HEK293 (cell line): ENCODE results near the gene SORBS2.

ENCODE experiments used
- CTCF ChIA-PET: fragments of 350-600 bp; formaldehyde crosslinking; extraction: SDS; loops from one replicate; lab custom pipeline; 2021; ENCODE audit warnings: antibody characterized with exemption; lab: Yijun Ruan, JAX
- POLR2A ChIA-PET: fragments of 300-600 bp; formaldehyde crosslinking; extraction: SDS; loops from one replicate; lab custom pipeline; 2020; ENCODE audit warnings: antibody characterized with exemption, inconsistent platforms; lab: Yijun Ruan, JAX
- H3K27ac ChIP-seq: fragments of 200-500 bp; sonication (Bioruptor generic); 2 replicates; pipeline ENCODE4 v1.5.1; 2014; ENCODE audit warnings: low read depth, low read length, control low read depth, inconsistent platforms; ENCODE audit errors: extremely low read depth
- H3K36me3 ChIP-seq, 2 experiments: fragments of 200-500 bp in 1 of 2; sonication (Bioruptor generic) in 1 of 2; 1 replicate in 1 of 2; 2 replicates in 1 of 2; pipeline ENCODE4 v1.5.1; 2014 to 2017; ENCODE audit warnings: inconsistent platforms in 2 of 2, low read length in 2 of 2; ENCODE audit not compliant: control insufficient read depth in 2 of 2, insufficient read depth in 1 of 2
- H3K4me1 ChIP-seq: fragments of 200-500 bp; sonication (Bioruptor generic); 2 replicates; pipeline ENCODE4 v1.5.1; 2014; ENCODE audit warnings: mild to moderate bottlenecking, low read length, inconsistent platforms; ENCODE audit not compliant: control insufficient read depth, insufficient read depth
- H3K4me3 ChIP-seq: 2 replicates; pipeline ENCODE4 v1.5.1; 2011; ENCODE audit warnings: low read depth, mild to moderate bottlenecking, control low read depth, low read length, moderate library complexity
- H3K9me3 ChIP-seq: fragments of 200-500 bp; sonication (Bioruptor generic); 2 replicates; pipeline ENCODE4 v1.5.1; 2014; ENCODE audit warnings: low read depth, low read length, inconsistent platforms; ENCODE audit not compliant: control insufficient read depth, insufficient read depth
- FEZF1 ChIP-seq: fragments of 450-650 bp; formaldehyde crosslinking; IDR thresholded peaks from 2 replicates; pipeline ENCODE4 v1.5.1; 2016; ENCODE audit warnings: missing biosample characterization, missing genetic modification characterization
- GLI2 ChIP-seq: fragments of 450-650 bp; formaldehyde crosslinking; IDR thresholded peaks from 2 replicates; pipeline ENCODE4; 2017; ENCODE audit warnings: missing biosample characterization, missing genetic modification characterization, low read depth, borderline replicate concordance
- OSR2 ChIP-seq: fragments of 450-650 bp; formaldehyde crosslinking; IDR thresholded peaks from 2 replicates; pipeline ENCODE4 v1.5.1; 2016; ENCODE audit warnings: missing biosample characterization, missing genetic modification characterization
- WT1 ChIP-seq: fragments of 450-650 bp; formaldehyde crosslinking; IDR thresholded peaks from 2 replicates; pipeline ENCODE4 v1.5.1; 2016; ENCODE audit warnings: missing biosample characterization, missing genetic modification characterization
- ZBTB20 ChIP-seq: fragments of 450-650 bp; formaldehyde crosslinking; IDR thresholded peaks from 2 replicates; pipeline ENCODE4 v1.5.1; 2016; ENCODE audit warnings: missing biosample characterization, missing genetic modification characterization
- ZNF133 ChIP-seq: fragments of 450-650 bp; formaldehyde crosslinking; IDR thresholded peaks from 2 replicates; pipeline ENCODE4 v1.5.1; 2016; ENCODE audit warnings: missing biosample characterization, missing genetic modification characterization
- ZNF140 ChIP-seq: fragments of 450-650 bp; formaldehyde crosslinking; IDR thresholded peaks from 2 replicates; pipeline ENCODE4 v1.5.1; 2016; ENCODE audit warnings: missing biosample characterization, missing genetic modification characterization
- ZNF157 ChIP-seq: fragments of 450-650 bp; formaldehyde crosslinking; IDR thresholded peaks from 2 replicates; pipeline ENCODE4 v1.5.1; 2016; ENCODE audit warnings: missing biosample characterization, missing genetic modification characterization
- ZNF311 ChIP-seq: fragments of 450-650 bp; formaldehyde crosslinking; IDR thresholded peaks from 2 replicates; pipeline ENCODE4 v1.5.1; 2017; ENCODE audit warnings: missing biosample characterization, missing genetic modification characterization, borderline replicate concordance
- ZNF341 ChIP-seq: fragments of 450-650 bp; formaldehyde crosslinking; IDR thresholded peaks from 2 replicates; pipeline ENCODE4; 2016; ENCODE audit warnings: low read depth, missing biosample characterization, missing genetic modification characterization
- ZNF530 ChIP-seq: fragments of 450-650 bp; formaldehyde crosslinking; IDR thresholded peaks from 2 replicates; pipeline ENCODE4 v1.5.1; 2016; ENCODE audit warnings: low read depth, missing biosample characterization, missing genetic modification characterization
- ZNF629 ChIP-seq: fragments of 450-650 bp; formaldehyde crosslinking; IDR thresholded peaks from 2 replicates; pipeline ENCODE4 v1.5.1; 2017; ENCODE audit warnings: missing biosample characterization, missing genetic modification characterization
- TF ChIP-seq, protein P1 (sequence below): fragments of 450-650 bp; formaldehyde crosslinking; IDR thresholded peaks from 2 replicates; pipeline ENCODE4 v1.5.1; 2016; ENCODE audit warnings: missing biosample characterization, missing genetic modification characterization
- TF ChIP-seq, protein P2 (sequence below): fragments of 450-650 bp; formaldehyde crosslinking; IDR thresholded peaks from 2 replicates; pipeline ENCODE4 v1.5.1; 2016; ENCODE audit warnings: missing biosample characterization, missing genetic modification characterization
- TF ChIP-seq, protein P3 (sequence below): fragments of 450-650 bp; formaldehyde crosslinking; IDR thresholded peaks from 2 replicates; pipeline ENCODE4 v1.5.1; 2016; ENCODE audit warnings: missing biosample characterization, missing genetic modification characterization
- TF ChIP-seq, protein P4 (sequence below): fragments of 450-650 bp; formaldehyde crosslinking; IDR thresholded peaks from 2 replicates; pipeline ENCODE4 v1.5.1; 2016; ENCODE audit warnings: missing biosample characterization, missing genetic modification characterization
- TF ChIP-seq, protein P5 (sequence below): fragments of 450-650 bp; formaldehyde crosslinking; IDR thresholded peaks from 2 replicates; pipeline ENCODE4 v1.5.1; 2016; ENCODE audit warnings: missing biosample characterization, missing genetic modification characterization, borderline replicate concordance
- TF ChIP-seq, protein P6 (sequence below): fragments of 450-650 bp; formaldehyde crosslinking; IDR thresholded peaks from 2 replicates; pipeline ENCODE4 v1.5.1; 2016; ENCODE audit warnings: missing biosample characterization, missing genetic modification characterization
- TF ChIP-seq, protein P7 (sequence below): fragments of 450-650 bp; formaldehyde crosslinking; IDR thresholded peaks from 2 replicates; pipeline ENCODE4 v1.5.1; 2016; ENCODE audit warnings: missing biosample characterization, missing genetic modification characterization, low read depth
- TF ChIP-seq, protein P8 (sequence below): fragments of 450-650 bp; formaldehyde crosslinking; IDR thresholded peaks from 2 replicates; pipeline ENCODE4 v1.5.1; 2016; ENCODE audit warnings: missing biosample characterization, missing genetic modification characterization

SORBS2 gene

DNA sequence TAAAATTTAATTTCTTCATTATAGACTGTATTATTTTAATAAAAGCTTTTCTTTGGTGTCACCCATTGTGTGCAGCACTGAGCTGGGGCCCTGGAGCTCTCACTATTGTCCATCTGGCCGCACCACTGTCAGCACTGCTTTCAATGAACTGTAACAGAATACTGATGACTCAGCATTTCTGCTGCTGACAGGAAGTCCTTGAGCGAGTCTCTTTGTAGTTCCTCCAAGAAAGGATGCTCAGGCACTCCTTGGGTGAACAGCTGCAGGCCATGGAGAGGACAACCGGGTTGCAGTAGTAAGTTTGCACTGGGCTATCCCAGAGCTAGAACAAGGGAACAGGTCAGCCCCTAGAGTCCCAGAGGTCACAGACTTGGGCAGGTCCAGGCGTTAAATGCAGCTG, 81.6 kb downstream of the SORBS2 start:
- Histone ChIP-seq H3K4me1 (no peaks in the 10 kb centered on the region), H3K4me3 (no peak overlapping the region), H3K27ac (no peak overlapping the region), H3K36me3 (no peaks in the 10 kb centered on the region), H3K9me3 (no peaks in the 10 kb centered on the region)
- ChIA-PET POLR2A (interaction anchor here (0.6 kb wide), 1 partner anchor 12 kb away, joined by 3 read pairs; no protein-coding TSS in a partner anchor), CTCF (no interaction called here)
- TF ChIP-seq, protein P1, sequence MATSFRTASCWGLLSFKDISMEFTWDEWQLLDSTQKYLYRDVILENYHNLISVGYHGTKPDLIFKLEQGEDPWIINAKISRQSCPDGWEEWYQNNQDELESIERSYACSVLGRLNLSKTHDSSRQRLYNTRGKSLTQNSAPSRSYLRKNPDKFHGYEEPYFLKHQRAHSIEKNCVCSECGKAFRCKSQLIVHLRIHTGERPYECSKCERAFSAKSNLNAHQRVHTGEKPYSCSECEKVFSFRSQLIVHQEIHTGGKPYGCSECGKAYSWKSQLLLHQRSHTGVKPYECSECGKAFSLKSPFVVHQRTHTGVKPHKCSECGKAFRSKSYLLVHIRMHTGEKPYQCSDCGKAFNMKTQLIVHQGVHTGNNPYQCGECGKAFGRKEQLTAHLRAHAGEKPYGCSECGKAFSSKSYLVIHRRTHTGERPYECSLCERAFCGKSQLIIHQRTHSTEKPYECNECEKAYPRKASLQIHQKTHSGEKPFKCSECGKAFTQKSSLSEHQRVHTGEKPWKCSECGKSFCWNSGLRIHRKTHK (tag by site-specific recombination) = no peak
- TF ChIP-seq, protein P2, sequence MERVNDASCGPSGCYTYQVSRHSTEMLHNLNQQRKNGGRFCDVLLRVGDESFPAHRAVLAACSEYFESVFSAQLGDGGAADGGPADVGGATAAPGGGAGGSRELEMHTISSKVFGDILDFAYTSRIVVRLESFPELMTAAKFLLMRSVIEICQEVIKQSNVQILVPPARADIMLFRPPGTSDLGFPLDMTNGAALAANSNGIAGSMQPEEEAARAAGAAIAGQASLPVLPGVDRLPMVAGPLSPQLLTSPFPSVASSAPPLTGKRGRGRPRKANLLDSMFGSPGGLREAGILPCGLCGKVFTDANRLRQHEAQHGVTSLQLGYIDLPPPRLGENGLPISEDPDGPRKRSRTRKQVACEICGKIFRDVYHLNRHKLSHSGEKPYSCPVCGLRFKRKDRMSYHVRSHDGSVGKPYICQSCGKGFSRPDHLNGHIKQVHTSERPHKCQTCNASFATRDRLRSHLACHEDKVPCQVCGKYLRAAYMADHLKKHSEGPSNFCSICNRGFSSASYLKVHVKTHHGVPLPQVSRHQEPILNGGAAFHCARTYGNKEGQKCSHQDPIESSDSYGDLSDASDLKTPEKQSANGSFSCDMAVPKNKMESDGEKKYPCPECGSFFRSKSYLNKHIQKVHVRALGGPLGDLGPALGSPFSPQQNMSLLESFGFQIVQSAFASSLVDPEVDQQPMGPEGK (tag by site-specific recombination) = no peak
- no peak for TF ChIP-seq GLI2 (tag by site-specific recombination)
- no peak for TF ChIP-seq OSR2 (tag by site-specific recombination)
- TF ChIP-seq, protein P3, sequence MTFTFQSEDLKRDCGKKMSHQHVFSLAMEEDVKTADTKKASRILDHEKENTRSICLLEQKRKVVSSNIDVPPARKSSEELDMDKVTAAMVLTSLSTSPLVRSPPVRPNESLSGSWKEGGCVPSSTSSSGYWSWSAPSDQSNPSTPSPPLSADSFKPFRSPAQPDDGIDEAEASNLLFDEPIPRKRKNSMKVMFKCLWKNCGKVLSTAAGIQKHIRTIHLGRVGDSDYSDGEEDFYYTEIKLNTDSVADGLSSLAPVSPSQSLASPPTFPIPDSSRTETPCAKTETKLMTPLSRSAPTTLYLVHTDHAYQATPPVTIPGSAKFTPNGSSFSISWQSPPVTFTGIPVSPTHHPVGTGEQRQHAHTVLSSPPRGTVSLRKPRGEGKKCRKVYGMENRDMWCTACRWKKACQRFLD (tag by site-specific recombination) = no peak
- TF ChIP-seq FEZF1 (tag by site-specific recombination) = no peak
- TF ChIP-seq, protein P4, sequence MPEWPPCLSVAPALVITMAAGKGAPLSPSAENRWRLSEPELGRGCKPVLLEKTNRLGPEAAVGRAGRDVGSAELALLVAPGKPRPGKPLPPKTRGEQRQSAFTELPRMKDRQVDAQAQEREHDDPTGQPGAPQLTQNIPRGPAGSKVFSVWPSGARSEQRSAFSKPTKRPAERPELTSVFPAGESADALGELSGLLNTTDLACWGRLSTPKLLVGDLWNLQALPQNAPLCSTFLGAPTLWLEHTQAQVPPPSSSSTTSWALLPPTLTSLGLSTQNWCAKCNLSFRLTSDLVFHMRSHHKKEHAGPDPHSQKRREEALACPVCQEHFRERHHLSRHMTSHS = no peak
- no peak for TF ChIP-seq ZNF157 (tag by site-specific recombination)
- no peak for TF ChIP-seq ZNF629 (tag by site-specific recombination)
- TF ChIP-seq ZNF140 (tag by site-specific recombination) = no peak
- no peak for TF ChIP-seq ZNF530 (tag by site-specific recombination)
- no peak for TF ChIP-seq ZNF133 (tag by site-specific recombination)
- TF ChIP-seq, protein P5, sequence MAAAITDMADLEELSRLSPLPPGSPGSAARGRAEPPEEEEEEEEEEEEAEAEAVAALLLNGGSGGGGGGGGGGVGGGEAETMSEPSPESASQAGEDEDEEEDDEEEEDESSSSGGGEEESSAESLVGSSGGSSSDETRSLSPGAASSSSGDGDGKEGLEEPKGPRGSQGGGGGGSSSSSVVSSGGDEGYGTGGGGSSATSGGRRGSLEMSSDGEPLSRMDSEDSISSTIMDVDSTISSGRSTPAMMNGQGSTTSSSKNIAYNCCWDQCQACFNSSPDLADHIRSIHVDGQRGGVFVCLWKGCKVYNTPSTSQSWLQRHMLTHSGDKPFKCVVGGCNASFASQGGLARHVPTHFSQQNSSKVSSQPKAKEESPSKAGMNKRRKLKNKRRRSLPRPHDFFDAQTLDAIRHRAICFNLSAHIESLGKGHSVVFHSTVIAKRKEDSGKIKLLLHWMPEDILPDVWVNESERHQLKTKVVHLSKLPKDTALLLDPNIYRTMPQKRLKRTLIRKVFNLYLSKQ (tag by site-specific recombination) = no peak
- no peak for TF ChIP-seq ZNF341 (tag by site-specific recombination)
- TF ChIP-seq WT1 (tag by site-specific recombination) = no peak
- TF ChIP-seq, protein P6, sequence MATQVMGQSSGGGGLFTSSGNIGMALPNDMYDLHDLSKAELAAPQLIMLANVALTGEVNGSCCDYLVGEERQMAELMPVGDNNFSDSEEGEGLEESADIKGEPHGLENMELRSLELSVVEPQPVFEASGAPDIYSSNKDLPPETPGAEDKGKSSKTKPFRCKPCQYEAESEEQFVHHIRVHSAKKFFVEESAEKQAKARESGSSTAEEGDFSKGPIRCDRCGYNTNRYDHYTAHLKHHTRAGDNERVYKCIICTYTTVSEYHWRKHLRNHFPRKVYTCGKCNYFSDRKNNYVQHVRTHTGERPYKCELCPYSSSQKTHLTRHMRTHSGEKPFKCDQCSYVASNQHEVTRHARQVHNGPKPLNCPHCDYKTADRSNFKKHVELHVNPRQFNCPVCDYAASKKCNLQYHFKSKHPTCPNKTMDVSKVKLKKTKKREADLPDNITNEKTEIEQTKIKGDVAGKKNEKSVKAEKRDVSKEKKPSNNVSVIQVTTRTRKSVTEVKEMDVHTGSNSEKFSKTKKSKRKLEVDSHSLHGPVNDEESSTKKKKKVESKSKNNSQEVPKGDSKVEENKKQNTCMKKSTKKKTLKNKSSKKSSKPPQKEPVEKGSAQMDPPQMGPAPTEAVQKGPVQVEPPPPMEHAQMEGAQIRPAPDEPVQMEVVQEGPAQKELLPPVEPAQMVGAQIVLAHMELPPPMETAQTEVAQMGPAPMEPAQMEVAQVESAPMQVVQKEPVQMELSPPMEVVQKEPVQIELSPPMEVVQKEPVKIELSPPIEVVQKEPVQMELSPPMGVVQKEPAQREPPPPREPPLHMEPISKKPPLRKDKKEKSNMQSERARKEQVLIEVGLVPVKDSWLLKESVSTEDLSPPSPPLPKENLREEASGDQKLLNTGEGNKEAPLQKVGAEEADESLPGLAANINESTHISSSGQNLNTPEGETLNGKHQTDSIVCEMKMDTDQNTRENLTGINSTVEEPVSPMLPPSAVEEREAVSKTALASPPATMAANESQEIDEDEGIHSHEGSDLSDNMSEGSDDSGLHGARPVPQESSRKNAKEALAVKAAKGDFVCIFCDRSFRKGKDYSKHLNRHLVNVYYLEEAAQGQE = no peak
- TF ChIP-seq ZNF311 (tag by site-specific recombination) = no peak
- TF ChIP-seq, protein P7, sequence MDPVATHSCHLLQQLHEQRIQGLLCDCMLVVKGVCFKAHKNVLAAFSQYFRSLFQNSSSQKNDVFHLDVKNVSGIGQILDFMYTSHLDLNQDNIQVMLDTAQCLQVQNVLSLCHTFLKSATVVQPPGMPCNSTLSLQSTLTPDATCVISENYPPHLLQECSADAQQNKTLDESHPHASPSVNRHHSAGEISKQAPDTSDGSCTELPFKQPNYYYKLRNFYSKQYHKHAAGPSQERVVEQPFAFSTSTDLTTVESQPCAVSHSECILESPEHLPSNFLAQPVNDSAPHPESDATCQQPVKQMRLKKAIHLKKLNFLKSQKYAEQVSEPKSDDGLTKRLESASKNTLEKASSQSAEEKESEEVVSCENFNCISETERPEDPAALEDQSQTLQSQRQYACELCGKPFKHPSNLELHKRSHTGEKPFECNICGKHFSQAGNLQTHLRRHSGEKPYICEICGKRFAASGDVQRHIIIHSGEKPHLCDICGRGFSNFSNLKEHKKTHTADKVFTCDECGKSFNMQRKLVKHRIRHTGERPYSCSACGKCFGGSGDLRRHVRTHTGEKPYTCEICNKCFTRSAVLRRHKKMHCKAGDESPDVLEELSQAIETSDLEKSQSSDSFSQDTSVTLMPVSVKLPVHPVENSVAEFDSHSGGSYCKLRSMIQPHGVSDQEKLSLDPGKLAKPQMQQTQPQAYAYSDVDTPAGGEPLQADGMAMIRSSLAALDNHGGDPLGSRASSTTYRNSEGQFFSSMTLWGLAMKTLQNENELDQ (tag by site-specific recombination) = no peak
- no peak for TF ChIP-seq ZBTB20 (tag by site-specific recombination)
- TF ChIP-seq, protein P8, sequence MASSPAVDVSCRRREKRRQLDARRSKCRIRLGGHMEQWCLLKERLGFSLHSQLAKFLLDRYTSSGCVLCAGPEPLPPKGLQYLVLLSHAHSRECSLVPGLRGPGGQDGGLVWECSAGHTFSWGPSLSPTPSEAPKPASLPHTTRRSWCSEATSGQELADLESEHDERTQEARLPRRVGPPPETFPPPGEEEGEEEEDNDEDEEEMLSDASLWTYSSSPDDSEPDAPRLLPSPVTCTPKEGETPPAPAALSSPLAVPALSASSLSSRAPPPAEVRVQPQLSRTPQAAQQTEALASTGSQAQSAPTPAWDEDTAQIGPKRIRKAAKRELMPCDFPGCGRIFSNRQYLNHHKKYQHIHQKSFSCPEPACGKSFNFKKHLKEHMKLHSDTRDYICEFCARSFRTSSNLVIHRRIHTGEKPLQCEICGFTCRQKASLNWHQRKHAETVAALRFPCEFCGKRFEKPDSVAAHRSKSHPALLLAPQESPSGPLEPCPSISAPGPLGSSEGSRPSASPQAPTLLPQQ (tag by site-specific recombination) = no peak
- TF ChIP-seq, all 188 proteins: peak for 0
